MM.1S (cell line): ENCODE results near the gene OR52A1.

Source experiments
- EZH2 ChIP-seq: fragments of 300-600 bp; sonication (generic); optimal IDR thresholded peaks from 2 replicates; pipeline ENCODE3; 2017; ENCODE audit warnings: low read depth, mild to moderate bottlenecking, antibody characterized with exemption, low read length, mixed read lengths
- EZH2phosphoT487 ChIP-seq: fragments of 300-600 bp; sonication (generic); IDR thresholded peaks from 2 replicates; pipeline ENCODE4 v1.6.1; 2018; ENCODE audit warnings: antibody characterized with exemption, low read length
- TF ChIP-seq, protein P1 (sequence below): fragments of 300-600 bp; sonication (generic); IDR thresholded peaks from 2 replicates; pipeline ENCODE4 v1.5.1; 2016; ENCODE audit warnings: antibody characterized with exemption, low read length, mixed read lengths

DNA sequence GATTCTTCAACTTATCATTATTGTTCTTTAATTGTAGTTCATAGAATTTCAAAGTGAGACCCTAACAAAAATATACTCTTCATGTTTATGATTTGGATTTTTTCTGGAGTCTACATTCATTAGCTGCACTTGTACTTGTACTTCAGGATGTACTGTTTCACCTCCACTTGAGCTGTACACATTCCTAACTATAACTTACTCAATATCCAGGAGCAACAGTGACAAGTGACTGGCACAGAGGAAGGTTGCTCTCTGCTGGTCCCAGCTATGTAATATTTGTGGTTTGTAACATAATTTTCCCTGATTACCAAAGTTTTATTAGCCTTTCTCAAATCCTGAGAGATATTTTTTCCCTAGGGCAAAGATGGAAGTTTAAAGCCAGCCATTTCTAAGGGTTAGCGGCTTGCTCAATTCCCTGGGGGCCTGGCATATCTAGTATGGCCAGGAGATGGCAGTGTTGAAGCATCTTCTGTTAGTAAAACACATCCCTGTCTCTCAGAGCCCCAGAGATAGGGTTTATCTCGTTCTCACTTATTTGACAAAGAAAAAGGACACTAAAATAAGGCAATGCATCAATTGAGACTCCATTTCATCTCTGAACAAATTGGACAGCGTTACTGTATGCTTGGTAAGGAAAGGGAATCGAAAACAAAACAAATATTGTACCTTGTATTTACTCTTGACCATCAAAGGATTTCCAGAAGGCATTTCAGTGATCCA, 30.6 kb downstream of the OR52A1 start:
- TF ChIP-seq, protein P1, sequence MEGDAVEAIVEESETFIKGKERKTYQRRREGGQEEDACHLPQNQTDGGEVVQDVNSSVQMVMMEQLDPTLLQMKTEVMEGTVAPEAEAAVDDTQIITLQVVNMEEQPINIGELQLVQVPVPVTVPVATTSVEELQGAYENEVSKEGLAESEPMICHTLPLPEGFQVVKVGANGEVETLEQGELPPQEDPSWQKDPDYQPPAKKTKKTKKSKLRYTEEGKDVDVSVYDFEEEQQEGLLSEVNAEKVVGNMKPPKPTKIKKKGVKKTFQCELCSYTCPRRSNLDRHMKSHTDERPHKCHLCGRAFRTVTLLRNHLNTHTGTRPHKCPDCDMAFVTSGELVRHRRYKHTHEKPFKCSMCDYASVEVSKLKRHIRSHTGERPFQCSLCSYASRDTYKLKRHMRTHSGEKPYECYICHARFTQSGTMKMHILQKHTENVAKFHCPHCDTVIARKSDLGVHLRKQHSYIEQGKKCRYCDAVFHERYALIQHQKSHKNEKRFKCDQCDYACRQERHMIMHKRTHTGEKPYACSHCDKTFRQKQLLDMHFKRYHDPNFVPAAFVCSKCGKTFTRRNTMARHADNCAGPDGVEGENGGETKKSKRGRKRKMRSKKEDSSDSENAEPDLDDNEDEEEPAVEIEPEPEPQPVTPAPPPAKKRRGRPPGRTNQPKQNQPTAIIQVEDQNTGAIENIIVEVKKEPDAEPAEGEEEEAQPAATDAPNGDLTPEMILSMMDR, result peak; percentile 86
- TF ChIP-seq EZH2 (no peak), EZH2phosphoT487 (no peak)
